GM23248 (cell line): ENCODE data around the gene G0S2. TPM values are rescaled to one million over a fixed set of nuclear protein-coding genes. Genes with fewer than 3 reads are reported as not detected.

Source experiments
- DNase-seq: peaks from one replicate; pipeline ENCODE4 v3.0.0-alpha.2; 2015
- H2AFZ ChIP-seq: fragments of 200-600 bp; sonication (generic); 2 replicates; pipeline ENCODE4 v1.6.1; 2016; ENCODE audit warnings: antibody characterized with exemption
- H3F3A ChIP-seq: fragments of 200-600 bp; sonication (generic); 2 replicates; pipeline ENCODE4 v1.6.1; 2016; ENCODE audit warnings: mild to moderate bottlenecking, antibody characterized with exemption, mixed run types; ENCODE audit not compliant: insufficient read depth
- H3K27ac ChIP-seq: fragments of 200-600 bp; sonication (generic); 2 replicates; pipeline ENCODE4 v1.5.1; 2016; ENCODE audit warnings: mild to moderate bottlenecking
- H3K27me3 ChIP-seq: fragments of 200-600 bp; sonication (generic); replicated peaks from 2 replicates; pipeline ENCODE4 v1.6.1; 2016; ENCODE audit warnings: mild to moderate bottlenecking; ENCODE audit not compliant: insufficient read depth
- H3K36me3 ChIP-seq: fragments of 200-600 bp; sonication (generic); 2 replicates; pipeline ENCODE4 v1.6.1; 2016; ENCODE audit warnings: low read depth, mild to moderate bottlenecking
- H3K4me1 ChIP-seq: fragments of 200-600 bp; sonication (generic); 2 replicates; pipeline ENCODE4 v1.6.1; 2016; ENCODE audit warnings: mild to moderate bottlenecking; ENCODE audit not compliant: insufficient read depth
- H3K4me2 ChIP-seq: fragments of 200-600 bp; sonication (generic); one replicate; pipeline ENCODE4 v1.6.1; 2016; ENCODE audit warnings: mild to moderate bottlenecking; ENCODE audit not compliant: unreplicated experiment
- H3K4me3 ChIP-seq: fragments of 200-600 bp; sonication (generic); 2 replicates; pipeline ENCODE4 v1.5.1; 2016; ENCODE audit warnings: mild to moderate bottlenecking
- H3K79me2 ChIP-seq: fragments of 200-600 bp; sonication (generic); 2 replicates; pipeline ENCODE4 v1.6.1; 2016; ENCODE audit warnings: mild to moderate bottlenecking; ENCODE audit not compliant: insufficient read depth
- H3K9ac ChIP-seq: fragments of 200-600 bp; sonication (generic); 2 replicates; pipeline ENCODE4 v1.6.1; 2016; ENCODE audit warnings: mild to moderate bottlenecking
- H3K9me2 ChIP-seq: fragments of 200-600 bp; sonication (generic); 2 replicates; pipeline ENCODE4 v1.6.1; 2016; ENCODE audit warnings: mixed run types, mild to moderate bottlenecking, moderate library complexity; ENCODE audit not compliant: insufficient read depth
- H3K9me3 ChIP-seq: fragments of 200-600 bp; sonication (generic); one replicate; pipeline ENCODE4 v1.6.1; 2017; ENCODE audit warnings: low read depth
- H4K20me1 ChIP-seq: fragments of 200-600 bp; sonication (generic); 2 replicates; pipeline ENCODE4 v1.6.0; 2016; ENCODE audit not compliant: insufficient read depth
- EZH2 ChIP-seq: fragments of 200-600 bp; sonication (generic); IDR thresholded peaks from 2 replicates; pipeline ENCODE4 v1.6.1; 2018; ENCODE audit warnings: antibody characterized with exemption, mild to moderate bottlenecking; ENCODE audit not compliant: insufficient read depth, poor library complexity, severe bottlenecking
- EZH2phosphoT487 ChIP-seq: fragments of 200-600 bp; sonication (generic); IDR thresholded peaks from 2 replicates; pipeline ENCODE4 v1.6.1; 2018; ENCODE audit warnings: antibody characterized with exemption, moderate library complexity, mild to moderate bottlenecking, low read depth; ENCODE audit not compliant: insufficient read depth
- WGBS, 2 experiments: methylation state at CpG; one replicate each; pipeline ENCODE4 v1.1.6; 2015 to 2017; ENCODE audit warnings: low lambda C conversion rate in 2 of 2, low coverage in 1 of 2; ENCODE audit errors: missing lambda C conversion rate in 2 of 2; 5-methylcytosine and 5-hydroxymethylcytosine counted together
- in situ Hi-C: fragments of 300-500 bp; cut with MboI; formaldehyde crosslinking; loops from 2 replicates; pipeline ENCODE4 v1.15.0; 2020
- polyA plus RNA-seq: library from polyadenylated mRNA; unstranded; fragments of >200 nt; fragmentation: Nextera tagmentation; extraction: Ambion mirVana; gene quantifications from 2 replicates; pipeline ENCODE4 v1.2.1, GENCODE V29; 2016
- total RNA-seq: library from RNA; depleted of rRNA; stranded (reverse); fragments of >200 nt; shearing (Covaris generic); gene quantifications from 2 replicates; pipeline ENCODE4 v1.2.3, GENCODE V29; 2014

Gene G0S2
- total and polyA plus RNA-seq, 2 experiments from 2014 or later: 0.65 to 2.0 TPM

- Histone ChIP-seq H3K4me3 (no peak overlapping the region), H3K4me1 (no peaks in the 10 kb centered on the region), H3K36me3 (no peaks in the 10 kb centered on the region), H3K27me3 (peaks cover 55% of the 10 kb centered on the region), H3K9me3 (no peaks in the 10 kb centered on the region), H3K79me2 (no peaks in the 10 kb centered on the region), H3K27ac (no peak overlapping the region), H3K4me2 (no peak overlapping the region), H4K20me1 (no peaks in the 10 kb centered on the region), H3K9ac (no peak overlapping the region), H2AFZ (no peak overlapping the region), H3F3A (no peaks in the 10 kb centered on the region), H3K9me2 (no peaks in the 10 kb centered on the region)
- 41 to 52% methylated on average over 4 of the region's 4 CpGs for WGBS, 2 experiments
- in situ Hi-C loops: loop anchor here (5.0 kb wide), 1 partner anchor 109 kb away; no protein-coding TSS in a partner anchor
- no peak for DNase-seq
- TF ChIP-seq EZH2phosphoT487 (no peak), EZH2 (no peak)
Observed at GRCh38 chr1:209685821-209686220, 10.6 kb downstream of the G0S2 start.

GRCh38 chr1:209686322-209686721 is 11.1 kb downstream of the G0S2 start:
- Histone ChIP-seq H3K79me2 (no peaks in the 10 kb centered on the region), H3K9me3 (no peaks in the 10 kb centered on the region), H3K27ac (no peak overlapping the region), H3F3A (no peaks in the 10 kb centered on the region), H3K9me2 (no peaks in the 10 kb centered on the region), H2AFZ (no peak overlapping the region), H3K27me3 (peaks cover 50% of the 10 kb centered on the region), H3K9ac (no peak overlapping the region), H3K4me3 (no peak overlapping the region), H3K4me2 (no peak overlapping the region), H3K4me1 (no peaks in the 10 kb centered on the region), H3K36me3 (no peaks in the 10 kb centered on the region), H4K20me1 (no peaks in the 10 kb centered on the region)
- in situ Hi-C loops: loop anchor here (5.0 kb wide), 1 partner anchor 109 kb away; no protein-coding TSS in a partner anchor
- WGBS, 2 experiments: 21% methylated on average over 4 of the region's 4 CpGs
- TF ChIP-seq EZH2 (no peak), EZH2phosphoT487 (no peak)
- no peak for DNase-seq

GRCh38 chr1:209688746-209689234 is 13.6 kb downstream of the G0S2 start:
- Histone ChIP-seq H2AFZ (no peak overlapping the region), H3F3A (no peaks in the 10 kb centered on the region), H3K27me3 (peaks cover 35% of the 10 kb centered on the region), H3K27ac (no peak overlapping the region), H3K4me3 (no peak overlapping the region), H3K9ac (no peak overlapping the region), H3K9me2 (no peaks in the 10 kb centered on the region), H3K4me2 (no peak overlapping the region), H3K9me3 (no peaks in the 10 kb centered on the region), H4K20me1 (no peaks in the 10 kb centered on the region), H3K4me1 (no peaks in the 10 kb centered on the region), H3K36me3 (no peaks in the 10 kb centered on the region), H3K79me2 (no peaks in the 10 kb centered on the region)
- no peak for TF ChIP-seq EZH2phosphoT487
- TF ChIP-seq EZH2: no peak
- in situ Hi-C loops: loop anchor here (5.0 kb wide), 1 partner anchor 111 kb away; no protein-coding TSS in a partner anchor
- WGBS, 2 experiments: 58 to 80% methylated on average over 1 of the region's 1 CpG
- peak; percentile 40 for DNase-seq

- no peak for DNase-seq
Observed at GRCh38 chr1:209689477-209689876, 14.3 kb downstream of the G0S2 start.

GRCh38 chr1:209691237-209691636 is 16.0 kb downstream of the G0S2 start:
- no peak overlapping the region for H3K4me2 ChIP-seq

More at GRCh38 chr1:209689477-209689876, 14.3 kb downstream of the G0S2 start:
- no peaks in the 10 kb centered on the region for H4K20me1 ChIP-seq
- H3K9me2 ChIP-seq: no peaks in the 10 kb centered on the region
- H3K27ac ChIP-seq: no peak overlapping the region
- H3K4me1 ChIP-seq: no peaks in the 10 kb centered on the region
- H3K27me3 ChIP-seq: peaks cover 35% of the 10 kb centered on the region
- no peak overlapping the region for H3K9ac ChIP-seq
- H3F3A ChIP-seq: no peaks in the 10 kb centered on the region
- TF ChIP-seq EZH2: no peak
- no peak for TF ChIP-seq EZH2phosphoT487
- no peaks in the 10 kb centered on the region for H3K36me3 ChIP-seq
- no peak overlapping the region for H2AFZ ChIP-seq
- no peak overlapping the region for H3K4me3 ChIP-seq
- no peaks in the 10 kb centered on the region for H3K79me2 ChIP-seq
- WGBS, 2 experiments: 50 to 54% methylated on average over 4 of the region's 4 CpGs
- no peaks in the 10 kb centered on the region for H3K9me3 ChIP-seq
- in situ Hi-C loops: loop anchor here (5.0 kb wide), 1 partner anchor 112 kb away; no protein-coding TSS in a partner anchor
- H3K4me2 ChIP-seq: no peak overlapping the region

More at GRCh38 chr1:209691237-209691636, 16.0 kb downstream of the G0S2 start:
- H3K4me3 ChIP-seq: no peak overlapping the region
- DNase-seq: no peak
- H3K9ac ChIP-seq: no peak overlapping the region
- no peaks in the 10 kb centered on the region for H3K9me2 ChIP-seq
- TF ChIP-seq EZH2phosphoT487: no peak
- TF ChIP-seq EZH2: no peak
- no peak overlapping the region for H2AFZ ChIP-seq
- no peaks in the 10 kb centered on the region for H3K9me3 ChIP-seq
- H3F3A ChIP-seq: no peaks in the 10 kb centered on the region
- H3K27ac ChIP-seq: no peak overlapping the region
- no peaks in the 10 kb centered on the region for H4K20me1 ChIP-seq
- in situ Hi-C loops: no loop called here
- H3K36me3 ChIP-seq: no peaks in the 10 kb centered on the region
- H3K27me3 ChIP-seq: peaks cover 26% of the 10 kb centered on the region
- no peaks in the 10 kb centered on the region for H3K4me1 ChIP-seq
- 92% methylated on average over 3 of the region's 3 CpGs for WGBS, 2 experiments
- H3K79me2 ChIP-seq: no peaks in the 10 kb centered on the region
